RPMI8226 (cell line): ENCODE results near the gene NEU3.
"Not testable (repeated sequence)": the region's sequence is repeated elsewhere in the genome, so short reads cannot be mapped to it uniquely, and the experiment has no call there.

Experiments
- DNase-seq: peaks from one replicate; pipeline ENCODE4 v3.0.0-alpha.2; 2015

Gene NEU3

DNA sequence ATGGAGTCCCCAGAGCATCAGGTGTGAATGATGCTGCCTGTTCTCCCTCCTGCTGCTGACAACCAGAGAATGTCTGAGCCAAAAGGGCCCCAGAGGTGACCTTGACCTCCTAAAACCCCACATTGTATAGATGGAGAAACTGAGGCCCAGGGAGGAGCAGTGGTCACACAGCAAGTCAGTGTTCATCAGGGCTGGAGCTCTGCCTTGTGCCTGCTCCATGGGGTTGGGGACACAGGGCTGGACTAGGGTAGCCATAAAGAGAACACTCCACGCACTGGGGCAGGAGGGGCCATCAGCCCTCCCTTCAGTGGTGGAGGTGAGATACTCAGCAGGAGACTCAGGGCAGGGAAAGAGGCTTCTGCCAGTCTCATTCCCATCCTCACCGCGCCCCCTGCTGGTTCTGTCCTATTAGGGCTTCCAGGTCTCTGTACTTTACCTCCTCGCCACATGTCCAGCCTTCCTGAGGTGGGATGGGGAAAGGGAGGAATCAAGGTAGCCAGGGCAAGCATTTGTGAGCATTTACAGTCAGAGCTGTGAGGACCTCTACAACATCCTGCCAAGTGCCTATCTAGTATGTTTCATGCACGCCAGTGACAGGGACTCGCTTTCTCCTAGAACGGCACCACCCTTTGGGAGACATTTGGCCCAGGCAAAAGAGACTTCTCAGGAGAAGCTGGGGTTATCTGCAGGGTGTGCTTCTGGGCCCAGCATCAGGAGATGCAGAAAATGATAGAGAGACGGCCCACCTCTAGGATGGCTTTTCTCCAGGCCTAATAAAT lies 43.2 kb downstream of the NEU3 start:
- peak; percentile 80 for DNase-seq

DNA sequence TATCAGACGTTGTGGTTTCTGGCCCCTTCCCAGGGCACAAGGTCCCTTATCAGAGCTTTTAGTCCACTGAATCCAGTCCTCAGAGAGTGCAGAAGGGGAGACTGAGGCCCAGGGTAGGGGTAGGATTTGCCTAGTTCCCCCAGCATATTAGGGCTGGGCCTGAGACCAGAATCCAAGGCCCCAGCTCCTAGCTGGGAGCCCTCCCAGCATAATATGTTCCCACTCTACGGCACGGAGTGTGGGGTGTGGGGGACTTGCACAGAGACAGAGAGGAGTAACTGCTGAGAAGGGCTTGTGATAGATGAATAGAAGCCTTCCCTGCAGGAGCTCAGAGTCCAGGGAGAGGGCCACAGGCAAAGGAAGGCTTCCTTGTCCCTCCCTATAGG lies 43.8 kb downstream of the NEU3 start:
- no peak for DNase-seq

GRCh38 chr11:75033916-75034315 lies 45.2 kb downstream of the NEU3 start:
- no peak for DNase-seq

- no peak for DNase-seq
Observed at GRCh38 chr11:75035256-75035655, 46.5 kb downstream of the NEU3 start.

- DNase-seq: peak; percentile 65
Observed at GRCh38 chr11:75035911-75036565, 47.3 kb downstream of the NEU3 start.

DNA sequence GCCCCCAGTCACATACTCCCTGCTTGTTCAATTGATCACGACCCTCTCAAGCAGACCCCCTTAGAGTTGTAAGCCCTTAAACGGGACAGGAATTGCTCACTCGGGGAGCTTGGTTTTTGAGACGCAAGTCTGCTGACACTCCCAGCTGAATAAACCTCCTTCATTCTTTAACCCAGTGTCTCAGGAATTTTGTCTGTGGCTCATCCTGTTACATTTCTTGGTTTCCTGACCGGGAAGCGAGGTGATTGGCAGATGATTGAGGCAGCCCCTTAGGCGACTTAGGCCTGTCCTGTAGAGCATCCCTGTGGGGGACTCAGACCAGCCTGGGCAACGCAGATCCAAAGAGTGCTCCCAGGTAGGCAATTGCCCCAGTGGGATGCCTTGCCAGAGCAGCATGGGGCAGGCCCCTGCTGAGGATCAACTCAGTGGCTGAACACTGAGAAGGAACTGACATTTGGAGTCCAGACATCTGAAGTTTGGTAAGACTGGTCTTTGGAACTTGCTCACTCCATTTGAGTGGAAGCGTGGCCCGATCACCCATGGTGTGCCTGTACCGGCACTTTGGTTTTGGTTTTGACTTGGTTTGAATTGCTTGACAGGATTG lies 51.5 kb downstream of the NEU3 start:
- no peak for DNase-seq

DNA sequence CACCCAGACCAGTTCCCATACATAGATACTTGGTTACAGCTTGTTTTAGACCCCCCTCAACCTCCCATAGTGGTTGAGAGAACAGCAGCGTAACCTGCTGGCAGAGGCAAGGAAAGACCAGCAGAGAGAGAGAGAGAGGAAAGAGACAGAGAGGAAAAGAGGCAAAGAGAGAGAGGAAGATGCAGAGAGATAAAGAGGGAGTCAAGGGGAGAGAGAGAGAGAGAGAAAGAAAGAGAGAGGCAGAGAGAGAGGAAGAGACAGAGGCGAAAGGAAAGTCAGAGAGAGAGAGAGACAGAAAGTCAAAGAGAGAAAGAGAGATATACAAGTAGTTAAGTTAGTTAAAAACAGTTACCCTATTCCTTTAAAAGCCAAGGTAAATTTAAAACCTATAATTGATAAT lies 52.5 kb downstream of the NEU3 start:
- DNase-seq: no peak

DNA sequence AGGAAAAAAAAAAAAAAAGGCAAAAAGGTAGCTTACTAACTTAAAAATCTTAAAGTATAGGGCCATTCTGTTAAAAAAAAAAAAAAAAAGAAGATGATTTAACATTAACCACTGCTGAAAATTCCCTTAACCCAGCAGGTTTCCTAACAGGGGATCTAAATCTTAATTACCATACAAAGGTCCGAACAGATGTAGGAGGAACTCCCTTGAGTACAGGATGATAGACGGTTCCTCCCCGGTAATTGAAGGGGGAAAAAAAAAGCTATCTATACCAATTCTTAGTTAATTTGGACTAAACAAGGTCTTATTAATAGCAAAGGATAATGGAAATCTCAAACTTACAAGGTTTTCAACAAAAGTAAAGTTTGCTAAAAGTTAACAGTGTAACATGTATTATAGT lies 53.1 kb downstream of the NEU3 start:
- DNase-seq: not testable (repeated sequence)

GRCh38 chr11:75044381-75045170 lies 55.8 kb downstream of the NEU3 start:
- not testable (repeated sequence) for DNase-seq

- not testable (repeated sequence) for DNase-seq
Observed at GRCh38 chr11:75046668-75047067, 57.9 kb downstream of the NEU3 start.

- DNase-seq: no peak
Observed at GRCh38 chr11:75047191-75047590, 58.5 kb downstream of the NEU3 start.

- not testable (repeated sequence) for DNase-seq
Observed at GRCh38 chr11:75049501-75050266, 61.0 kb downstream of the NEU3 start.

- DNase-seq: no peak
Observed at GRCh38 chr11:75050516-75050915, 61.8 kb downstream of the NEU3 start.

- no peak for DNase-seq
Observed at GRCh38 chr11:75051043-75051442, 62.3 kb downstream of the NEU3 start.

DNA sequence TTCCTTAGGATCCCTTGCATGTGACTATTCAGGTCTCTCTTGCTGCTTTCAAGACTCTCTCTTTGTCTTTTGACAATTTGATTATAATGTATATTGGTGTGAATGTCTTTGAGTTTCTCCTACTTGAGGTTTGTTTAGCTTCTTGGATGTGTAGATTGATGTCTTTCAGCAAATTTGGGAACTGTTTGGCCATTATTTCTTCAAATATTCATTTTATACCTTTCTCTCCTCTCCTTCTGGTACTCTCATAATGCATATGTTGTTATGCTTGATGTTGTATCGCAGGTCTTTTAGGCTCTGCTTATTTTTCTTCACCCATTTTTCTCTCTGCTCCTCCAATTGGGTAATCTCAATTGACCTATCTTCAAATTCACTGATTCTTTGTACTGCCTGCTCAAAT lies 63.7 kb downstream of the NEU3 start:
- DNase-seq: no peak

GRCh38 chr11:75055511-75055910 lies 66.8 kb downstream of the NEU3 start:
- DNase-seq: no peak

GRCh38 chr11:75056814-75057213 lies 68.1 kb downstream of the NEU3 start:
- DNase-seq: no peak

DNA sequence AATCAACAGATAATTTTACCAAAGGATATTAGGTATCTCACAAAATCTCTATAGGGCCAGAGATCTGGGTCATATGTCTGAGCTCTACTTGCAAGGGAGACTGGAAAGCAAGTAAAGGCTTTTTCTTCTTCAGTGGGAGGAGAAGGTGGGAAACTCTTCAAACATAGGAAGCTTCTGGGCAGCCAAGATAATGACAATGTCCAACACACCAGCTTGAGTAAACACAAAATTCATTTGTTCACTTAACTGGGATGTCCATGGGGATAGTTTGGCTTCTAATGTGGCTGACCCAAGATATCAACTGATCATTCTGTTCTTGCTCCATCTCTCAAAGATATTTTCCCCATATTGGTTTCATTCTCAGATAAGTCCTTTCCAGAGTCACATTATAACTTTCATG lies 70.6 kb downstream of the NEU3 start:
- DNase-seq: no peak

DNA sequence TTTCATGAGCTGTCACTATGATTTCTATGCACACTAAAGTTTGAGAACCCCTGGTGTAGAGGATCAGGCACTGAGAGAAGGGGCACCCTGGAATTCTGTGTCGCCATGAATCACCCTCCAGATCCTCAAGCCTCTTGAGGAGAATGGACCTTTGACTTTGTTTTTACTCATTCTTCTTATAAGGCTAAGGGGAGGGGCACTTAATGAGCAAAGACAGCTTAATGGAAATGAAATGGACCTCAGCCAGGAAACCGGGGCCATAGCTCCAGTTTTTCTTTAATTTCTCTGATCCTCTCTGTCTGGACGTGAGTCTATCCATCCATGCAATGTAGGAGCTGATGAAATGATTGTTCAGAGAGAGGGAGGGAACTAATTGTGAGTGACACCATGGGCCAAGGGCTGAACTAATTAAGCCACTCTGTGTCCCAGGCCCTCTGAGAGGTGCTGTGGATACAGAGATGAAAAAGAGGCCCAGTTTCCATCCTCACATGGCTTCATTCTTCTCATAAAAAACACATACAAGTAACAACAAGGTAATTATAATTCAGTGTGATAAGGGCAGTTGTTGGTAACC lies 75.1 kb downstream of the NEU3 start:
- DNase-seq: no peak

DNA sequence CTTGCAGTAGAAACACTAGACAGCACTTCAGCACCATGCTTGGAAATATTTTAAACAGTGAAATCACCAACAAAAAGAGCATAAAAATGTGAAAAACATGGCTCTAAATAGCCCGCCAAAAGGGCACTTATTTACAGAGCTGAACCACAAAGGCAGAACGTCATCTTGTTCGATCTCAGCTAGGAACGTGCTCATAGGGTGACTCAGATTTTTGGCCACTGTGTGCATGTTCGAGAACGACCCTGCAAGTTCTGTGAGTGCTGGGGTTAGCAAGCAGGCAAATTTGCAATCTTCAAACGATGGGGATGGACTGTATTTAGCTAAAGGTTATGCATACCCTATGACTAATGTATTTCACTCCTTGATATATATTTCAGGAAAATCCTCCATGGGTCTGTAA lies 77.3 kb downstream of the NEU3 start:
- DNase-seq: no peak
